Measurements from ENCODE around the gene SCGB3A2. TPM values are rescaled to one million over a fixed set of nuclear protein-coding genes. Genes with fewer than 3 reads are reported as not detected.

SCGB3A2 gene
- total RNA-seq, 1 experiment from 2014 or later: 0.39 TPM

- Histone ChIP-seq H3K4me3 (ENCODE audit: low read depth in 2 of 2, low read length in 2 of 2) (no peak overlapping the region), H3K4me1 (ENCODE audit: control insufficient read depth, insufficient read depth, low read length) (no peaks in the 10 kb centered on the region), H3K9me3 (ENCODE audit: control insufficient read depth, insufficient read depth, low read depth, low read length) (no peaks in the 10 kb centered on the region), H3K36me3 (ENCODE audit: control insufficient read depth, insufficient read depth, low read length) (no peaks in the 10 kb centered on the region), H3K27ac (ENCODE audit: low read length) (no peak overlapping the region), H3K27me3 (ENCODE audit: control insufficient read depth, insufficient read depth, low read length) (no peaks in the 10 kb centered on the region)
- POLR2A ChIA-PET: no interaction called here
- TF ChIP-seq SIN3A (IDR thresholded peaks at IDR 0.05; ENCODE audit: borderline replicate concordance, insufficient read depth, low read depth, low read length): no peak
- TF ChIP-seq CTCF (IDR thresholded peaks at IDR 0.05): no peak
- TF ChIP-seq POLR2AphosphoS5 (IDR thresholded peaks at IDR 0.05; ENCODE audit: low read depth, low read length): no peak
- TF ChIP-seq REST (IDR thresholded peaks at IDR 0.05; ENCODE audit: insufficient read depth in 1 of 2, low read depth in 2 of 2, low read length in 1 of 2): no peak
- no peak for TF ChIP-seq TCF7L2 (IDR thresholded peaks at IDR 0.05; ENCODE audit: low read depth, low read length)
- ATAC-seq (no peak), DNase-seq (ENCODE audit: low read depth, low spot score) (no peak)
- CTCF ChIA-PET: no interaction called here
- intact Hi-C loops (cut with micrococcal nuclease; ENCODE audit: unreplicated experiment) (loop anchor here (5.0 kb wide), 1 partner anchor 303 kb away; no protein-coding TSS in a partner anchor), in situ Hi-C loops (cut with HindIII; ENCODE audit: low pct_unique_long_range_greater_than_20kb, low sequenced_read_pairs) (no loop called here)
- BruUV-seq (replicated peaks): no TSS peak
Measured at GRCh38 chr5:147930769-147931168, 52.3 kb downstream of the SCGB3A2 start.

Other genes with a start within 250 kb of the SCGB3A2 start
- not detected for gene JAKMIP2, start 96.0 kb upstream of the SCGB3A2 start, total RNA-seq (2021; ENCODE audit: unreplicated experiment)
- gene SPINK1, start 47.0 kb upstream of the SCGB3A2 start, total RNA-seq (2021; ENCODE audit: unreplicated experiment): 3.0 TPM
- not detected for gene C5orf46, start 27.8 kb downstream of the SCGB3A2 start, total RNA-seq (2021; ENCODE audit: unreplicated experiment)
- not detected for gene SPINK5, start 185.3 kb downstream of the SCGB3A2 start, total RNA-seq (2021; ENCODE audit: unreplicated experiment)